Breast epithelium (tissue), 4 donors: ENCODE measurements around the gene TNNT2. TPM values are rescaled to one million over a fixed set of nuclear protein-coding genes. Genes with fewer than 3 reads are reported as not detected.

Experiments
- DNase-seq, 2 donors: peaks; one replicate each; pipeline ENCODE4 v3.0.0-alpha.2; 2019; ENCODE audit warnings: low spot score in 2 of 2
- H3K27ac ChIP-seq, 2 donors: fragments of 200-600 bp; sonication (generic) in 1 of 2; one replicate each; pipeline ENCODE4 v1.5.1; 2016 to 2019; ENCODE audit warnings: mild to moderate bottlenecking in 1 of 2
- H3K27me3 ChIP-seq, 2 donors: fragments of 200-600 bp; sonication (generic) in 1 of 2; one replicate each; pipeline versions ENCODE4 v1.5.1 to v1.6.0; 2017 to 2019; ENCODE audit warnings: control low read depth in 1 of 2, mild to moderate bottlenecking in 1 of 2
- H3K36me3 ChIP-seq: fragments of 200-600 bp; one replicate; pipeline ENCODE4 v1.5.1; 2019
- H3K4me1 ChIP-seq, 2 donors: fragments of 200-600 bp; sonication (generic); one replicate each; pipeline ENCODE4 v1.5.1; 2016 to 2019; ENCODE audit warnings: control low read depth in 1 of 2
- H3K4me3 ChIP-seq, 3 donors: fragments of 200-600 bp; sonication (generic); 1 replicate in 2 of 3; 2 replicates in 1 of 3; pipeline ENCODE4 v1.5.1; 2016 to 2019; ENCODE audit warnings: mild to moderate bottlenecking in 3 of 3, moderate library complexity in 2 of 3
- H3K9me3 ChIP-seq, 2 donors: fragments of 200-600 bp; sonication (generic) in 1 of 2; one replicate each; pipeline ENCODE4 v1.5.1; 2016 to 2019; ENCODE audit warnings: control low read depth in 1 of 2
- CTCF ChIP-seq, 3 donors: fragments of 450-650 bp; IDR thresholded peaks; one replicate each; pipeline ENCODE4 v1.5.1; 2016 to 2017; ENCODE audit warnings: antibody characterized with exemption in 3 of 3, mild to moderate bottlenecking in 3 of 3, moderate library complexity in 3 of 3
- POLR2A ChIP-seq: fragments of 450-650 bp; IDR thresholded peaks from one replicate; pipeline ENCODE4 v1.6.1; 2016; ENCODE audit warnings: antibody characterized with exemption, mild to moderate bottlenecking, moderate library complexity
- POLR2AphosphoS5 ChIP-seq, 3 donors: sonication (generic); formaldehyde crosslinking; IDR thresholded peaks; one replicate each; pipeline ENCODE4 v1.6.1; 2017; ENCODE audit warnings: antibody characterized with exemption in 3 of 3
- intact Hi-C: fragments of 100-400 bp; cut with DNase I; formaldehyde crosslinking; loops from one replicate; pipeline ENCODE4 v1.15.1; 2023; ENCODE audit warnings: low total_unique reads
- total RNA-seq, 3 donors: library from RNA; depleted of rRNA; stranded (reverse); fragments of >200 nt; gene quantifications; one replicate each; pipeline ENCODE4 v1.1.0, GENCODE V29; 2016

The TNNT2 gene
- total RNA-seq, 3 donors from 2014 or later: 1.3 to 2.6 TPM; not detected in 1

- TF ChIP-seq POLR2A (no peak), CTCF (IDR thresholded peaks at IDR 0.05) (no peak), POLR2AphosphoS5 (IDR thresholded peaks at IDR 0.05) (no peak)
- no peak for DNase-seq
- Histone ChIP-seq H3K36me3 (no peaks in the 10 kb centered on the region), H3K27ac (no peak overlapping the region), H3K27me3 (no peaks in the 10 kb centered on the region), H3K9me3 (no peaks in the 10 kb centered on the region), H3K4me1 (peaks cover 0 to 4% of the 10 kb centered on the region in 2 donors), H3K4me3 (no peak overlapping the region)
- intact Hi-C loops: no loop called here
These were observed 25.9 kb upstream of the TNNT2 start for GRCh38 chr1:201403359-201403758.

- H3K4me3 ChIP-seq: no peak overlapping the region
- H3K4me1 ChIP-seq: peaks cover 0 to 4% of the 10 kb centered on the region in 2 donors
- no peaks in the 10 kb centered on the region for H3K27me3 ChIP-seq
- DNase-seq: no peak
- no peak overlapping the region for H3K27ac ChIP-seq
- TF ChIP-seq CTCF (IDR thresholded peaks at IDR 0.05) (no peak), POLR2AphosphoS5 (IDR thresholded peaks at IDR 0.05) (no peak)
- H3K9me3 ChIP-seq: no peaks in the 10 kb centered on the region
- intact Hi-C loops: no loop called here
- H3K36me3 ChIP-seq: no peaks in the 10 kb centered on the region
These were observed 24.2 kb upstream of the TNNT2 start for GRCh38 chr1:201401700-201402099.

GRCh38 chr1:201400852-201401230 is 23.4 kb upstream of the TNNT2 start:
- Histone ChIP-seq H3K36me3 (no peaks in the 10 kb centered on the region), H3K4me1 (peaks cover 0 to 4% of the 10 kb centered on the region in 2 donors), H3K9me3 (no peaks in the 10 kb centered on the region), H3K27ac (peak overlapping the region in 1 of 2 donors; percentile 82), H3K27me3 (no peaks in the 10 kb centered on the region), H3K4me3 (no peak overlapping the region)
- intact Hi-C loops: no loop called here
- DNase-seq: no peak
- TF ChIP-seq CTCF (IDR thresholded peaks at IDR 0.05) (no peak), POLR2AphosphoS5 (IDR thresholded peaks at IDR 0.05) (no peak)

- peak overlapping the region; percentile 77 to 82 for H3K27ac ChIP-seq
- no peak for DNase-seq
- no peak for TF ChIP-seq CTCF (IDR thresholded peaks at IDR 0.05)
- no peak for TF ChIP-seq POLR2A
- no peak for TF ChIP-seq POLR2AphosphoS5 (IDR thresholded peaks at IDR 0.05)
- no peaks in the 10 kb centered on the region for H3K27me3 ChIP-seq
- intact Hi-C loops: no loop called here
- no peaks in the 10 kb centered on the region for H3K36me3 ChIP-seq
- no peaks in the 10 kb centered on the region for H3K9me3 ChIP-seq
- H3K4me1 ChIP-seq: peaks cover 0 to 4% of the 10 kb centered on the region in 2 donors
- H3K4me3 ChIP-seq: peak overlapping the region in 2 of 3 donors; percentile 61 to 74
These were observed 22.9 kb upstream of the TNNT2 start for GRCh38 chr1:201400212-201400851.

GRCh38 chr1:201399352-201400126 is 22.1 kb upstream of the TNNT2 start:
- intact Hi-C loops: no loop called here
- peak in 1 of 2 donors; percentile 68 for DNase-seq
- no peaks in the 10 kb centered on the region for H3K36me3 ChIP-seq
- peak overlapping the region in 2 of 3 donors; percentile 61 to 74 for H3K4me3 ChIP-seq
- H3K27me3 ChIP-seq: no peaks in the 10 kb centered on the region
- no peak for TF ChIP-seq POLR2A
- peak in 1 of 3 donors; percentile 26 for TF ChIP-seq POLR2AphosphoS5 (IDR thresholded peaks at IDR 0.05)
- no peak for TF ChIP-seq CTCF (IDR thresholded peaks at IDR 0.05)
- H3K27ac ChIP-seq: peak overlapping the region; percentile 77 to 82
- H3K9me3 ChIP-seq: no peaks in the 10 kb centered on the region
- H3K4me1 ChIP-seq: peaks cover 0 to 4% of the 10 kb centered on the region in 2 donors
